ENCODE data around the gene TENM3.

Gene TENM3

DNA sequence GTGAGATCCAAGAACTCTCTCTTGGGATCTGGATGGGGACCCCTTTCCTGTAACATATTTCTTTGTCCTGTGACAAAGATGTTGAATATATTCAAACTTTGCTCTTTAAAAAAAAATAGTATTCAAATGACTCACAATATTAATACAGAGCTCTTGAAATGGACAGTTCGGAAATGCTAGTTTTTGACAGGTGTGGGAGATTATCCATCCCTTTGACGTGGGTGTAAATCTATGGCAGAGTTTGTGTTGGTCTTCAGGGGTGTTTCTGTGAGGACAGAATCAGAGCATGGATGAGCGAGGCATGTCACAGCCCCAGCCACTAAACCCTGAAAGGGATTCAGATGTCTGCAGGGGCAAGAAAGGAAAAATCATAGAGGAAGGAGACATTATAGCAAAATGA lies 25.8 kb downstream of the TENM3 start:
- no peaks in the 10 kb centered on the region for H4K20me1 ChIP-seq (ENCODE audit: insufficient read depth, low read length)
- no peak overlapping the region for H3K4me2 ChIP-seq (ENCODE audit: low read length)
- no peak overlapping the region for H2AFZ ChIP-seq (ENCODE audit: low read length)
- H3K79me2 ChIP-seq (ENCODE audit: insufficient read depth, low read length) = no peaks in the 10 kb centered on the region
- TF ChIP-seq, protein P1, sequence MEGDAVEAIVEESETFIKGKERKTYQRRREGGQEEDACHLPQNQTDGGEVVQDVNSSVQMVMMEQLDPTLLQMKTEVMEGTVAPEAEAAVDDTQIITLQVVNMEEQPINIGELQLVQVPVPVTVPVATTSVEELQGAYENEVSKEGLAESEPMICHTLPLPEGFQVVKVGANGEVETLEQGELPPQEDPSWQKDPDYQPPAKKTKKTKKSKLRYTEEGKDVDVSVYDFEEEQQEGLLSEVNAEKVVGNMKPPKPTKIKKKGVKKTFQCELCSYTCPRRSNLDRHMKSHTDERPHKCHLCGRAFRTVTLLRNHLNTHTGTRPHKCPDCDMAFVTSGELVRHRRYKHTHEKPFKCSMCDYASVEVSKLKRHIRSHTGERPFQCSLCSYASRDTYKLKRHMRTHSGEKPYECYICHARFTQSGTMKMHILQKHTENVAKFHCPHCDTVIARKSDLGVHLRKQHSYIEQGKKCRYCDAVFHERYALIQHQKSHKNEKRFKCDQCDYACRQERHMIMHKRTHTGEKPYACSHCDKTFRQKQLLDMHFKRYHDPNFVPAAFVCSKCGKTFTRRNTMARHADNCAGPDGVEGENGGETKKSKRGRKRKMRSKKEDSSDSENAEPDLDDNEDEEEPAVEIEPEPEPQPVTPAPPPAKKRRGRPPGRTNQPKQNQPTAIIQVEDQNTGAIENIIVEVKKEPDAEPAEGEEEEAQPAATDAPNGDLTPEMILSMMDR (IDR thresholded peaks at IDR 0.05; ENCODE audit: low read length) = no peak
- no peak for TF ChIP-seq EZH2 (IDR thresholded peaks at IDR 0.05; ENCODE audit: borderline replicate concordance, low read length)
- no peak overlapping the region for H3K9ac ChIP-seq (ENCODE audit: low read length)
- no peaks in the 10 kb centered on the region for H3F3A ChIP-seq (ENCODE audit: insufficient read depth, low read length)
- no peak overlapping the region for H3K27ac ChIP-seq (ENCODE audit: low read depth, low read length, poor library complexity, severe bottlenecking)
- no peaks in the 10 kb centered on the region for H3K9me3 ChIP-seq (ENCODE audit: low read length)
- no peaks in the 10 kb centered on the region for H3K9me2 ChIP-seq (ENCODE audit: low read depth, low read length)
- H3K4me3 ChIP-seq (ENCODE audit: low read depth, low read length, poor library complexity, severe bottlenecking) = no peak overlapping the region
- H3K27me3 ChIP-seq (ENCODE audit: insufficient read depth, low read length) = no peaks in the 10 kb centered on the region
- H3K36me3 ChIP-seq (ENCODE audit: insufficient read depth, low read length) = no peaks in the 10 kb centered on the region
- H3K4me1 ChIP-seq (ENCODE audit: insufficient read depth, low read length, severe bottlenecking) = no peaks in the 10 kb centered on the region

DNA sequence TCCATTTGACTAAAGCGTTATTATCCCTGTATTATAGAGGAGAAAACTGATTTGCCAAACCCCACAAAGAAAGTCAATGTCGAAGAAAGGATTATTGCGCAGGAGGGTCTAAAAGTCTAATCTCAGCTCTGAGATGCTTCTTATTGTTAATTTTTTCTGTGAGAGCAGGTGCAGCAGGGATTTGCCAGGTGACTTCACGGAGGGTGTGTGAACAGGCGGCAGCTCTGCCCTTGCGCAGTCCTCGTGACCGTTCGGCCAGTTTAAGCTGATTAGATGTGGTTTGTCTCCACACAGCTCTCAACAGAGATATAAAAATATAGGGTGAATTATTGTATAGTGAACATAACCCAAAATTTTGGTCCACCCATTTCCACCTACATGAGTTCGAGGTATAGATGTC lies 28.5 kb downstream of the TENM3 start:
- no peaks in the 10 kb centered on the region for H3K9me2 ChIP-seq (ENCODE audit: low read depth, low read length)
- no peaks in the 10 kb centered on the region for H3F3A ChIP-seq (ENCODE audit: insufficient read depth, low read length)
- no peaks in the 10 kb centered on the region for H3K27me3 ChIP-seq (ENCODE audit: insufficient read depth, low read length)
- H2AFZ ChIP-seq (ENCODE audit: low read length) = no peak overlapping the region
- TF ChIP-seq, protein P1 (IDR thresholded peaks at IDR 0.05; ENCODE audit: low read length) = no peak
- TF ChIP-seq EZH2 (IDR thresholded peaks at IDR 0.05; ENCODE audit: borderline replicate concordance, low read length) = no peak
- H3K79me2 ChIP-seq (ENCODE audit: insufficient read depth, low read length) = no peaks in the 10 kb centered on the region
- no peak overlapping the region for H3K27ac ChIP-seq (ENCODE audit: low read depth, low read length, poor library complexity, severe bottlenecking)
- H3K4me3 ChIP-seq (ENCODE audit: low read depth, low read length, poor library complexity, severe bottlenecking) = no peak overlapping the region
- no peak overlapping the region for H3K9ac ChIP-seq (ENCODE audit: low read length)
- H3K36me3 ChIP-seq (ENCODE audit: insufficient read depth, low read length) = no peaks in the 10 kb centered on the region
- H3K4me1 ChIP-seq (ENCODE audit: insufficient read depth, low read length, severe bottlenecking) = no peaks in the 10 kb centered on the region
- no peak overlapping the region for H3K4me2 ChIP-seq (ENCODE audit: low read length)
- H4K20me1 ChIP-seq (ENCODE audit: insufficient read depth, low read length) = no peaks in the 10 kb centered on the region
- no peaks in the 10 kb centered on the region for H3K9me3 ChIP-seq (ENCODE audit: low read length)

DNA sequence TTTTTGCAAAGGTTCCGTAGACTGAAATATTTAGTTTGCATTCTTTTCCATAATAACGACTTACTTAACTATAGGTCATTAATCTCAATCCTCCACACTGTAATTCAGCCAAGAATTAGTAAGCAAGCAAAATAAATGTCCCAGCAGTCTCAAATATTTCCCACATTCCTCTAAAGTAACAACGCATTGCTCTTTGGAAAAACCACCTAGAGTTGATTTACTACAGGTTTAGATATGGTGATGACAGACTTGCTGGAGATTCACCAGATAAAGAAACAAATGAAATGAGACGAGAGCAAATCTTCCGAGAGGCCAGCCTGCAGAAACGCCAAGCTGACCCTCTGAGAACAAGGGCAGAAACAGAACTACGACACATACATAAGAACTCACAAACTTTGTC lies 28.9 kb downstream of the TENM3 start:
- no peaks in the 10 kb centered on the region for H4K20me1 ChIP-seq (ENCODE audit: insufficient read depth, low read length)
- TF ChIP-seq, protein P1 (IDR thresholded peaks at IDR 0.05; ENCODE audit: low read length) = no peak
- TF ChIP-seq EZH2 (IDR thresholded peaks at IDR 0.05; ENCODE audit: borderline replicate concordance, low read length) = no peak
- no peaks in the 10 kb centered on the region for H3K79me2 ChIP-seq (ENCODE audit: insufficient read depth, low read length)
- no peak overlapping the region for H3K27ac ChIP-seq (ENCODE audit: low read depth, low read length, poor library complexity, severe bottlenecking)
- no peaks in the 10 kb centered on the region for H3K9me2 ChIP-seq (ENCODE audit: low read depth, low read length)
- no peaks in the 10 kb centered on the region for H3K9me3 ChIP-seq (ENCODE audit: low read length)
- no peak overlapping the region for H2AFZ ChIP-seq (ENCODE audit: low read length)
- H3K4me2 ChIP-seq (ENCODE audit: low read length) = no peak overlapping the region
- H3K4me1 ChIP-seq (ENCODE audit: insufficient read depth, low read length, severe bottlenecking) = no peaks in the 10 kb centered on the region
- H3K36me3 ChIP-seq (ENCODE audit: insufficient read depth, low read length) = no peaks in the 10 kb centered on the region
- H3F3A ChIP-seq (ENCODE audit: insufficient read depth, low read length) = no peaks in the 10 kb centered on the region
- H3K27me3 ChIP-seq (ENCODE audit: insufficient read depth, low read length) = no peaks in the 10 kb centered on the region
- H3K4me3 ChIP-seq (ENCODE audit: low read depth, low read length, poor library complexity, severe bottlenecking) = no peak overlapping the region
- H3K9ac ChIP-seq (ENCODE audit: low read length) = no peak overlapping the region
